H1 (cell line): ENCODE measurements around the gene STXBP2. TPM values are rescaled to one million over a fixed set of nuclear protein-coding genes. Genes with fewer than 3 reads are reported as not detected.
A peak's percentile ranks its signal among the peaks of the same experiment; 100 is the strongest.

Experiments
- CTCF ChIA-PET: fragments of 300-600 bp; sonication (Branson Sonifier 250); formaldehyde crosslinking; loops from one replicate; lab custom pipeline; 2021; ENCODE audit not compliant: partially characterized antibody; lab: Charles Lee
- POLR2A ChIA-PET: fragments of 300-600 bp; sonication (Branson Sonifier 250); formaldehyde crosslinking; loops from one replicate; lab custom pipeline; 2021; ENCODE audit warnings: inconsistent platforms; ENCODE audit not compliant: partially characterized antibody; lab: Charles Lee
- DNase-seq, 2 experiments: peaks; one replicate each; pipeline versions ENCODE4 v3.0.0 to v3.0.0-alpha.2; 2010 to 2022; ENCODE audit warnings: low spot score in 2 of 2, low read depth in 1 of 2, mixed read lengths in 1 of 2
- FAIRE-seq: peaks from 2 replicates; lab custom pipeline; 2011; peaks lifted over from hg19 to GRCh38; lab: Jason Lieb, UNC
- H2AFZ ChIP-seq: 2 replicates; pipeline ENCODE4 v1.8.1; 2012; ENCODE audit warnings: low read length, inconsistent platforms
- H2AK5ac ChIP-seq: 2 replicates; pipeline ENCODE4 v1.6.1; 2013; ENCODE audit warnings: low read depth, low read length
- H2BK120ac ChIP-seq: replicated peaks from 2 replicates; pipeline ENCODE3; 2013; ENCODE audit warnings: low read depth, low read length, inconsistent platforms
- H2BK12ac ChIP-seq: 2 replicates; pipeline ENCODE4 v1.6.1; 2013; ENCODE audit warnings: low read depth, low read length
- H2BK15ac ChIP-seq: 2 replicates; pipeline ENCODE4 v1.6.1; 2013; ENCODE audit warnings: low read length
- H2BK20ac ChIP-seq: 2 replicates; pipeline ENCODE4 v1.6.1; 2013; ENCODE audit warnings: low read length
- H2BK5ac ChIP-seq: 2 replicates; pipeline ENCODE4 v1.6.1; 2013; ENCODE audit warnings: low read depth, low read length
- H3K14ac ChIP-seq: 2 replicates; pipeline ENCODE4 v1.6.1; 2013; ENCODE audit warnings: inconsistent platforms; ENCODE audit not compliant: insufficient read length
- H3K18ac ChIP-seq: 2 replicates; pipeline ENCODE4 v1.6.1; 2013; ENCODE audit warnings: low read length; ENCODE audit errors: extremely low read depth
- H3K23ac ChIP-seq: 2 replicates; pipeline ENCODE4 v1.6.1; 2013; ENCODE audit warnings: inconsistent platforms; ENCODE audit not compliant: insufficient read length
- H3K23me2 ChIP-seq: 2 replicates; pipeline ENCODE4 v1.6.1; 2013; ENCODE audit warnings: low read depth, low read length
- H3K27ac ChIP-seq: 2 replicates; pipeline ENCODE4 v1.6.1; 2011; ENCODE audit warnings: low read depth, low read length, inconsistent platforms
- H3K27me3 ChIP-seq, 4 experiments: replicated peaks in 1 of 4; 1 replicate in 1 of 4; 2 replicates in 3 of 4; pipeline versions ENCODE4 v1.6.1 to v1.8.1; 2011 to 2013; ENCODE audit warnings: low read length in 3 of 4, mild to moderate bottlenecking in 3 of 4, inconsistent platforms in 2 of 4, mixed read lengths in 2 of 4, moderate library complexity in 1 of 4; ENCODE audit not compliant: control insufficient read depth in 3 of 4, insufficient read depth in 3 of 4; ENCODE audit errors: extremely low read depth in 1 of 4
- H3K36me3 ChIP-seq, 4 experiments: 2 replicates each; pipeline versions ENCODE4 v1.6.1 to v1.8.1; 2011 to 2013; ENCODE audit warnings: mild to moderate bottlenecking in 4 of 4, low read length in 3 of 4, moderate library complexity in 2 of 4, control low read depth in 1 of 4, inconsistent platforms in 1 of 4; ENCODE audit not compliant: insufficient read depth in 4 of 4, control insufficient read depth in 2 of 4
- H3K4ac ChIP-seq: replicated peaks from 2 replicates; pipeline ENCODE3; 2013; ENCODE audit warnings: low read length, low read depth, mixed read lengths, inconsistent platforms; ENCODE audit not compliant: insufficient read length
- H3K4me1 ChIP-seq, 4 experiments: replicated peaks in 1 of 4; 1 replicate in 1 of 4; 2 replicates in 3 of 4; pipeline versions ENCODE4 v1.6.1 to v1.8.1; 2011 to 2013; ENCODE audit warnings: low read length in 3 of 4, inconsistent platforms in 2 of 4, mixed read lengths in 1 of 4; ENCODE audit not compliant: insufficient read depth in 4 of 4, control insufficient read depth in 3 of 4
- H3K4me2 ChIP-seq, 2 experiments: 2 replicates each; pipeline versions ENCODE4 v1.6.1 to v1.8.1; 2011 to 2013; ENCODE audit warnings: low read depth in 2 of 2, low read length in 2 of 2, control low read depth in 1 of 2, inconsistent platforms in 1 of 2, mild to moderate bottlenecking in 1 of 2; ENCODE audit not compliant: insufficient read depth in 1 of 2
- H3K4me3 ChIP-seq, 4 experiments: fragments of 200-600, 300-600 bp in 1 of 4; sonication (generic), shearing (Covaris generic), sonication (Bioruptor Twin) in 1 of 4; 2 replicates each; pipeline versions ENCODE4 v1.5.1 to v1.8.1; 2011 to 2016; ENCODE audit warnings: low read length in 4 of 4, low read depth in 3 of 4, control low read depth in 2 of 4, inconsistent platforms in 2 of 4, mild to moderate bottlenecking in 2 of 4, mixed read lengths in 1 of 4, moderate library complexity in 1 of 4; ENCODE audit not compliant: insufficient read depth in 2 of 4; ENCODE audit errors: extremely low read depth in 1 of 4
- H3K56ac ChIP-seq: replicated peaks from 2 replicates; pipeline ENCODE3; 2013; ENCODE audit warnings: low read depth, mild to moderate bottlenecking, mixed read lengths, low read length, inconsistent platforms; ENCODE audit not compliant: insufficient read length
- H3K79me1 ChIP-seq: 2 replicates; pipeline ENCODE4 v1.6.1; 2013; ENCODE audit warnings: low read depth, low read length, control low read depth
- H3K79me2 ChIP-seq, 2 experiments: 2 replicates each; pipeline versions ENCODE4 v1.6.1 to v1.8.1; 2012 to 2013; ENCODE audit warnings: low read length in 2 of 2, mild to moderate bottlenecking in 2 of 2, inconsistent platforms in 1 of 2; ENCODE audit not compliant: insufficient read depth in 2 of 2, control insufficient read depth in 1 of 2
- H3K9ac ChIP-seq, 4 experiments: replicated peaks in 1 of 4; 1 replicate in 1 of 4; 2 replicates in 3 of 4; pipeline versions ENCODE4 v1.6.1 to v1.8.1; 2011 to 2013; ENCODE audit warnings: low read depth in 3 of 4, low read length in 3 of 4, control low read depth in 2 of 4, mild to moderate bottlenecking in 2 of 4, moderate library complexity in 2 of 4, inconsistent platforms in 1 of 4; ENCODE audit errors: extremely low read depth in 1 of 4
- H3K9me3 ChIP-seq, 2 experiments: 2 replicates each; pipeline versions ENCODE4 v1.6.1 to v1.8.1; 2012 to 2013; ENCODE audit warnings: mild to moderate bottlenecking in 2 of 2, moderate library complexity in 2 of 2, control low read depth in 1 of 2, inconsistent platforms in 1 of 2, low read depth in 1 of 2, low read length in 1 of 2, mixed read lengths in 1 of 2; ENCODE audit not compliant: insufficient read depth in 2 of 2
- H4K20me1 ChIP-seq, 2 experiments: replicated peaks in 1 of 2; 2 replicates each; pipeline versions ENCODE3 to v1.8.1; 2011 to 2013; ENCODE audit warnings: inconsistent platforms in 2 of 2, low read length in 2 of 2, mild to moderate bottlenecking in 1 of 2; ENCODE audit not compliant: insufficient read depth in 2 of 2, control insufficient read depth in 1 of 2
- H4K5ac ChIP-seq: 2 replicates; pipeline ENCODE4 v1.6.1; 2013; ENCODE audit warnings: low read length, low read depth, mixed read lengths, inconsistent platforms; ENCODE audit not compliant: insufficient read length
- H4K8ac ChIP-seq: 2 replicates; pipeline ENCODE4 v1.8.0; 2013; ENCODE audit warnings: mild to moderate bottlenecking, moderate library complexity, low read length, inconsistent platforms; ENCODE audit not compliant: insufficient read depth; ENCODE audit errors: extremely low read depth
- H4K91ac ChIP-seq: replicated peaks from 2 replicates; pipeline ENCODE3; 2013; ENCODE audit warnings: low read length, mixed read lengths, inconsistent platforms; ENCODE audit not compliant: insufficient read length
- GTF2F1 ChIP-seq: IDR thresholded peaks from 2 replicates; pipeline ENCODE4 v1.6.1; 2012; ENCODE audit warnings: low read depth, low read length, improper control_type of control experiment, borderline replicate concordance
- POLR2AphosphoS5 ChIP-seq: IDR thresholded peaks from 2 replicates; pipeline ENCODE4 v1.6.1; 2011; ENCODE audit warnings: low read depth, low read length
- RNF2 ChIP-seq: fragments of 200-900, 300-1000 bp; sonication (generic); IDR thresholded peaks from 2 replicates; pipeline ENCODE4 v1.7.1; 2016; ENCODE audit warnings: borderline replicate concordance, low read depth, mild to moderate bottlenecking, antibody characterized with exemption, low read length; ENCODE audit not compliant: poor library complexity, severe bottlenecking; ENCODE audit errors: missing control alignments
- WGBS, 2 experiments: shearing (Covaris generic) in 1 of 2; methylation state at CpG; one replicate each; pipeline versions ENCODE4 v1.1.6 to v1.1.7; 2013 to 2015; ENCODE audit warnings: low lambda C conversion rate in 2 of 2, mixed read lengths in 2 of 2, inconsistent platforms in 1 of 2, low coverage in 1 of 2, missing lambda C conversion rate in 1 of 2; ENCODE audit not compliant: insufficient replicate concordance in 2 of 2, insufficient coverage in 1 of 2, insufficient read length in 1 of 2; ENCODE audit errors: extremely low coverage in 1 of 2, missing lambda C conversion rate in 1 of 2; 5-methylcytosine and 5-hydroxymethylcytosine counted together
- polyA plus RNA-seq, 7 experiments: library from polyadenylated mRNA; depleted of rRNA in 3 of 7; stranded (reverse) in 5 of 7; unstranded in 2 of 7; fragments of >200 nt in 5 of 7; fragments of 200-250 nt in 2 of 7; gene quantifications; 1 replicate in 5 of 7; 2 replicates in 1 of 7; 4 replicates in 1 of 7; pipeline versions ENCODE4 v1.2.1 to v1.2.3, GENCODE V29; 2011 to 2013; ENCODE audit warnings: missing spikeins in 2 of 7, mixed read lengths in 2 of 7
- total RNA-seq: library from RNA; stranded (reverse); fragmentation: NEBNext Ultra II Directional; extraction: Animal tissue kit (Norgen Biotek cat#: 25700); gene quantifications from 2 replicates; pipeline ENCODE4 v1.2.1, GENCODE V29; 2021

The STXBP2 gene
- total and polyA plus RNA-seq, 2 of the 8 experiments (the other 6 are each of a cell fraction or from before 2014, with no cell fraction given), result 52.9 to 53.8 TPM

GRCh38 chr19:7631577-7631976, 5.3 kb upstream of the STXBP2 start:
- Histone ChIP-seq H3K23ac (no peak overlapping the region), H4K8ac (no peak overlapping the region), H2BK120ac (no peak overlapping the region), H3K9ac (no peak overlapping the region), H2BK20ac (no peak overlapping the region), H3K9me3 (no peaks in the 10 kb centered on the region), H3K23me2 (peaks cover 14% of the 10 kb centered on the region), H3K79me2 (peaks cover 10 to 41% of the 10 kb centered on the region in 2 experiments; a peak in 3 of 4 replicates), H4K20me1 (peaks cover 3 to 11% of the 10 kb centered on the region in 2 experiments), H2BK12ac (no peak overlapping the region), H2AFZ (no peak overlapping the region), H3K79me1 (peaks cover 26% of the 10 kb centered on the region), H2AK5ac (no peak overlapping the region), H3K27ac (no peak overlapping the region), H3K56ac (no peak overlapping the region), H3K18ac (no peak overlapping the region), H3K4me3 (no peak overlapping the region), H3K4ac (no peak overlapping the region), H3K4me2 (no peak overlapping the region), H4K91ac (no peak overlapping the region), H3K36me3 (peaks cover 0 to 4% (median under 1%) of the 10 kb centered on the region in 4 experiments; a peak in 3 of 8 replicates), H4K5ac (no peak overlapping the region), H2BK5ac (no peak overlapping the region), H2BK15ac (no peak overlapping the region), H3K4me1 (peaks cover 0 to 10% (median 3%) of the 10 kb centered on the region in 4 experiments; a peak in 4 of 7 replicates), H3K14ac (no peak overlapping the region), H3K27me3 (peaks cover 3 to 19% (median 15%) of the 10 kb centered on the region in 4 experiments)
- POLR2A ChIA-PET, result interaction anchor here (0.8 to 5.7 kb wide), 4 partner anchors 8 to 40 kb away, joined by 3 to 34 read pairs (median 8); no protein-coding TSS in a partner anchor
- 91% methylated on average over 12 of the region's 12 CpGs; no CpG with 5 or more reads in 1 of the 2 experiments for WGBS, 2 experiments
- DNase-seq (no peak), FAIRE-seq (no peak)
- CTCF ChIA-PET, result interaction anchor here (0.6 kb wide), 1 partner anchor 49 kb away, joined by 3 read pairs; no protein-coding TSS in a partner anchor
- TF ChIP-seq GTF2F1, result no peak
- TF ChIP-seq POLR2AphosphoS5, result 0 out of 2 replicates have a peak, but pooled peaks have one; percentile 23
- no peak for TF ChIP-seq RNF2
